RWPE2 (cell line): Measurements from ENCODE around the gene OVCH2.

Experiments used
- ATAC-seq: fragments of 200-7000 bp; cut with Tn5 transposase; 3 replicates; pipeline ENCODE4 v1.9.1; 2021; ENCODE audit warnings: low read depth
- DNase-seq: peaks from one replicate; pipeline ENCODE4 v3.0.0-alpha.2; 2020; ENCODE audit warnings: low spot score
- H3K27ac ChIP-seq: fragments of 450-650 bp; 2 replicates; pipeline ENCODE4 v1.5.1; 2017; ENCODE audit warnings: mild to moderate bottlenecking; ENCODE audit not compliant: poor library complexity, severe bottlenecking
- H3K27me3 ChIP-seq: fragments of 250-450 bp; sonication (Bioruptor Pico); 2 replicates; pipeline ENCODE4 v1.5.1; 2021; ENCODE audit warnings: mild to moderate bottlenecking, moderate library complexity; ENCODE audit not compliant: insufficient read depth, poor library complexity, severe bottlenecking
- H3K36me3 ChIP-seq: fragments of 250-450 bp; sonication (Bioruptor Pico); 2 replicates; pipeline ENCODE4 v1.5.1; 2020; ENCODE audit warnings: low read depth, mild to moderate bottlenecking, moderate library complexity
- H3K4me1 ChIP-seq: fragments of 250-450 bp; sonication (Bioruptor Pico); 2 replicates; pipeline ENCODE4 v1.5.1; 2021; ENCODE audit warnings: mild to moderate bottlenecking, moderate library complexity; ENCODE audit not compliant: insufficient read depth, poor library complexity, severe bottlenecking
- H3K4me3 ChIP-seq: fragments of 250-450 bp; sonication (Bioruptor Pico); 2 replicates; pipeline ENCODE4 v1.5.1; 2021; ENCODE audit warnings: mild to moderate bottlenecking, moderate library complexity; ENCODE audit not compliant: severe bottlenecking
- H3K9me3 ChIP-seq: fragments of 250-450 bp; sonication (Bioruptor Pico); 2 replicates; pipeline ENCODE4 v1.5.1; 2021; ENCODE audit warnings: mild to moderate bottlenecking, moderate library complexity; ENCODE audit not compliant: severe bottlenecking
- CTCF ChIP-seq: fragments of 450-650 bp; IDR thresholded peaks from one replicate; pipeline ENCODE4 v1.5.1; 2017; ENCODE audit warnings: mild to moderate bottlenecking, moderate library complexity; ENCODE audit not compliant: poor library complexity, severe bottlenecking

The OVCH2 gene

GRCh38 chr11:7677796-7678201 is 28.5 kb downstream of the OVCH2 start:
- TF ChIP-seq CTCF: no peak
- H3K27ac ChIP-seq: peak overlapping the region; percentile 48
- H3K9me3 ChIP-seq: no peaks in the 10 kb centered on the region
- ATAC-seq: no peak
- DNase-seq: no peak
- H3K4me1 ChIP-seq: peaks cover 5% of the 10 kb centered on the region
- H3K4me3 ChIP-seq: no peak overlapping the region
- H3K27me3 ChIP-seq: no peaks in the 10 kb centered on the region
- H3K36me3 ChIP-seq: no peaks in the 10 kb centered on the region

- TF ChIP-seq CTCF: no peak
- H3K36me3 ChIP-seq: no peaks in the 10 kb centered on the region
- no peaks in the 10 kb centered on the region for H3K9me3 ChIP-seq
- H3K4me1 ChIP-seq: peaks cover 5% of the 10 kb centered on the region
- DNase-seq (no peak), ATAC-seq (peak; percentile 74)
- peak overlapping the region; percentile 48 for H3K27ac ChIP-seq
- no peak overlapping the region for H3K4me3 ChIP-seq
- no peaks in the 10 kb centered on the region for H3K27me3 ChIP-seq
Measured at GRCh38 chr11:7677071-7677470, 29.2 kb downstream of the OVCH2 start.

GRCh38 chr11:7675631-7676030 is 30.6 kb downstream of the OVCH2 start:
- no peaks in the 10 kb centered on the region for H3K9me3 ChIP-seq
- H3K36me3 ChIP-seq: no peaks in the 10 kb centered on the region
- no peak for TF ChIP-seq CTCF
- no peaks in the 10 kb centered on the region for H3K27me3 ChIP-seq
- H3K4me3 ChIP-seq: no peak overlapping the region
- DNase-seq: no peak
- no peak overlapping the region for H3K27ac ChIP-seq
- peaks cover 5% of the 10 kb centered on the region for H3K4me1 ChIP-seq
- ATAC-seq: no peak

GRCh38 chr11:7673724-7674434 is 32.4 kb downstream of the OVCH2 start:
- DNase-seq (no peak), ATAC-seq (no peak)
- Histone ChIP-seq H3K9me3 (no peaks in the 10 kb centered on the region), H3K27ac (no peak overlapping the region), H3K36me3 (no peaks in the 10 kb centered on the region), H3K27me3 (no peaks in the 10 kb centered on the region), H3K4me1 (peaks cover 5% of the 10 kb centered on the region), H3K4me3 (peak overlapping the region; percentile 23)
- TF ChIP-seq CTCF: no peak
